CD14-positive monocyte (primary cell): ENCODE data around the gene DAPK2. TPM values are rescaled to one million over a fixed set of nuclear protein-coding genes. Genes with fewer than 3 reads are reported as not detected.

Experiments
- DNase-seq, 3 donors: peaks; one replicate each; pipeline ENCODE4 v3.0.0-alpha.2; 2011 to 2022
- H2AFZ ChIP-seq: 2 replicates; pipeline ENCODE4 v1.6.0; 2012; ENCODE audit warnings: mild to moderate bottlenecking, low read depth, low read length, inconsistent platforms; ENCODE audit not compliant: insufficient read depth, poor library complexity, severe bottlenecking
- H3K27ac ChIP-seq, 2 donors: 1 replicate in 1 of 2; 2 replicates in 1 of 2; pipeline ENCODE4 v1.5.1; 2012 to 2013; ENCODE audit warnings: low read length in 2 of 2, control low read depth in 1 of 2, inconsistent platforms in 1 of 2, low read depth in 1 of 2, mild to moderate bottlenecking in 1 of 2
- H3K27me3 ChIP-seq, 2 donors: one replicate each; pipeline versions ENCODE4 v1.6.0 to v1.6.1; 2011 to 2013; ENCODE audit warnings: low read length in 2 of 2; ENCODE audit not compliant: control insufficient read depth in 2 of 2, insufficient read depth in 2 of 2
- H3K36me3 ChIP-seq, 2 donors: replicated peaks in 1 of 2; 1 replicate in 1 of 2; 2 replicates in 1 of 2; pipeline versions ENCODE4 v1.5.1 to v1.6.1; 2012 to 2013; ENCODE audit warnings: low read length in 2 of 2, control low read depth in 1 of 2, inconsistent platforms in 1 of 2, mild to moderate bottlenecking in 1 of 2; ENCODE audit not compliant: insufficient read depth in 2 of 2, control insufficient read depth in 1 of 2
- H3K4me1 ChIP-seq, 2 donors: 1 replicate in 1 of 2; 2 replicates in 1 of 2; pipeline versions ENCODE4 v1.5.1 to v1.6.1; 2012 to 2013; ENCODE audit warnings: low read length in 2 of 2, control low read depth in 1 of 2, inconsistent platforms in 1 of 2, mild to moderate bottlenecking in 1 of 2, moderate library complexity in 1 of 2; ENCODE audit not compliant: insufficient read depth in 2 of 2, control insufficient read depth in 1 of 2
- H3K4me2 ChIP-seq: replicated peaks from 2 replicates; pipeline ENCODE3; 2012; ENCODE audit warnings: low read length, moderate library complexity, mild to moderate bottlenecking; ENCODE audit not compliant: poor library complexity, severe bottlenecking; ENCODE audit errors: extremely low read depth
- H3K4me3 ChIP-seq, 3 experiments: fragments of 200-600 bp in 1 of 3; sonication (generic) in 1 of 3; replicated peaks in 1 of 3; 1 replicate in 2 of 3; 2 replicates in 1 of 3; pipeline ENCODE4 v1.5.1; 2011 to 2013; ENCODE audit warnings: low read length in 3 of 3, mild to moderate bottlenecking in 3 of 3, control low read depth in 2 of 3, low read depth in 2 of 3, inconsistent platforms in 1 of 3, moderate library complexity in 1 of 3
- H3K79me2 ChIP-seq: 2 replicates; pipeline ENCODE4 v1.6.0; 2012; ENCODE audit warnings: mild to moderate bottlenecking, control low read depth, inconsistent platforms, low read length, moderate library complexity; ENCODE audit not compliant: insufficient read depth
- H3K9ac ChIP-seq: 2 replicates; pipeline ENCODE4 v1.6.0; 2017; ENCODE audit warnings: low read length, mild to moderate bottlenecking; ENCODE audit not compliant: insufficient read depth, poor library complexity, severe bottlenecking
- H3K9me3 ChIP-seq, 2 donors: replicated peaks in 1 of 2; 1 replicate in 1 of 2; 2 replicates in 1 of 2; pipeline versions ENCODE4 v1.5.1 to v1.6.1; 2012 to 2013; ENCODE audit warnings: low read length in 2 of 2, control low read depth in 1 of 2; ENCODE audit not compliant: control insufficient read depth in 1 of 2, insufficient read depth in 1 of 2
- H4K20me1 ChIP-seq: 2 replicates; pipeline ENCODE4 v1.6.0; 2012; ENCODE audit warnings: mild to moderate bottlenecking, low read length, control low read depth, moderate library complexity; ENCODE audit not compliant: insufficient read depth
- H3K27ac Mint-ChIP-seq, 7 donors: one replicate each; pipeline ENCODE4 v1.8.0; 2020; ENCODE audit warnings: mild to moderate bottlenecking in 7 of 7, mixed read lengths in 7 of 7, moderate library complexity in 6 of 7, inconsistent platforms in 2 of 7
- H3K27me3 Mint-ChIP-seq, 3 donors: one replicate each; pipeline ENCODE4 v1.8.0; 2021 to 2022; ENCODE audit warnings: low read depth in 3 of 3, mild to moderate bottlenecking in 3 of 3, mixed read lengths in 3 of 3, moderate library complexity in 3 of 3, inconsistent platforms in 1 of 3
- H3K36me3 Mint-ChIP-seq, 2 donors: one replicate each; pipeline ENCODE4 v1.8.0; 2020; ENCODE audit warnings: mixed read lengths in 2 of 2, inconsistent platforms in 1 of 2, mild to moderate bottlenecking in 1 of 2
- H3K4me1 Mint-ChIP-seq: one replicate; pipeline ENCODE4 v1.8.0; 2020; ENCODE audit warnings: mild to moderate bottlenecking, mixed read lengths
- H3K4me3 Mint-ChIP-seq, 2 donors: one replicate each; pipeline ENCODE4 v1.8.0; 2020; ENCODE audit warnings: mild to moderate bottlenecking in 2 of 2, mixed read lengths in 2 of 2, moderate library complexity in 1 of 2
- H3K9me3 Mint-ChIP-seq, 7 donors: one replicate each; pipeline ENCODE4 v1.8.0; 2020 to 2022; ENCODE audit warnings: mixed read lengths in 7 of 7, mild to moderate bottlenecking in 6 of 7, moderate library complexity in 6 of 7, inconsistent platforms in 2 of 7
- WGBS: methylation state at CpG from one replicate; pipeline ENCODE4 v1.1.5; 2013; ENCODE audit warnings: missing lambda C conversion rate; ENCODE audit not compliant: insufficient coverage; 5-methylcytosine and 5-hydroxymethylcytosine counted together
- intact Hi-C, 2 donors: fragments of 100-400 bp; cut with micrococcal nuclease; formaldehyde crosslinking; loops; one replicate each; pipeline versions ENCODE4 v1.15.0 to v1.15.1; 2023
- polyA plus RNA-seq, 3 donors: library from polyadenylated mRNA; depleted of rRNA in 1 of 3; unstranded in 2 of 3; stranded (reverse) in 1 of 3; fragments of 300-500 nt in 2 of 3; fragments of >200 nt in 1 of 3; fragmentation: Illumina TruSeq in 2 of 3; gene quantifications; 1 replicate in 2 of 3; 2 replicates in 1 of 3; pipeline ENCODE4 v1.2.3, GENCODE V29; 2012 to 2021
- TF ChIP-seq, protein P1 (sequence below): fragments of 200-600 bp; IDR thresholded peaks from one replicate; pipeline ENCODE4 v1.8.0; 2022; ENCODE audit warnings: antibody characterized with exemption, mild to moderate bottlenecking

The DAPK2 gene
- polyA plus RNA-seq, 3 donors = 0.59 to 4.1 (median 2.1) TPM

DNA sequence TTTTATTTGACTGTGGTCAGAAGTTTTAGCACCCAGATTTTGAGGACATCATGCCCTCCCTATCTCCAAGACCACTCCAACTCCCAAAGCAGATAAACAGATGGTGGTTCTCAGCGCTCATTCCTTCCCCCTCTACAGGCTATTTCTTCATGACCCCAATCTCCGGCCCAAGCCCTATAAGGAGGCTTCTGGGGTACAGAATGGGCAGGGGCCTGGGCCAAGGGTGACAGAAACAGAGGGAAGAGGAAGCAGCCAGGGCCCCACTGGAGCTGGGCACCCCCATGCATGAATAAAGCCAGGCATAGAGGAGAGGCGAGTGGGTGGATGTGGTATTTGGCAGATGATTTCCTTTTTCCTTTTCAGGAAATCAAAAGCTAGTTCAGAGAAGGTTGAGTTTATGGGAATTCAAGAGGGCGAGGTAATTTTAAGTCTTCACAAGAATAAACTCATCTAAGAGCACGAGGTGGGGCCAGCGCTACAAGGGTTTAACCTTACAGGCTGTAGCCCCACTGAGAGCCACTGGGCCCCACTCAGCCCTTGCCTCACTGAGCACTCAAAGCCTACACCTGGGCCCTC is 107.7 kb downstream of the DAPK2 start:
- no peaks in the 10 kb centered on the region for H3K36me3 Mint-ChIP-seq
- peaks cover 0 to 2% (median 0%) of the 10 kb centered on the region in 7 donors for H3K9me3 Mint-ChIP-seq
- no peak for DNase-seq
- H3K4me1 Mint-ChIP-seq = peaks cover 20% of the 10 kb centered on the region
- no peaks in the 10 kb centered on the region for H4K20me1 ChIP-seq
- H3K9ac ChIP-seq = no peak overlapping the region
- H3K27ac Mint-ChIP-seq = peak overlapping the region in 2 of 7 donors; percentile 6 to 9
- peaks cover 0 to 4% (median 1%) of the 10 kb centered on the region in 3 donors for H3K27me3 Mint-ChIP-seq
- no peak overlapping the region for H3K4me3 ChIP-seq
- no peak overlapping the region for H2AFZ ChIP-seq
- H3K27ac ChIP-seq = no peak overlapping the region
- intact Hi-C loops = no loop called here
- H3K36me3 ChIP-seq = no peaks in the 10 kb centered on the region
- no peaks in the 10 kb centered on the region for H3K9me3 ChIP-seq
- no peak overlapping the region for H3K4me3 Mint-ChIP-seq
- peaks cover 17 to 18% of the 10 kb centered on the region in 2 donors for H3K4me1 ChIP-seq
- TF ChIP-seq, protein P1, sequence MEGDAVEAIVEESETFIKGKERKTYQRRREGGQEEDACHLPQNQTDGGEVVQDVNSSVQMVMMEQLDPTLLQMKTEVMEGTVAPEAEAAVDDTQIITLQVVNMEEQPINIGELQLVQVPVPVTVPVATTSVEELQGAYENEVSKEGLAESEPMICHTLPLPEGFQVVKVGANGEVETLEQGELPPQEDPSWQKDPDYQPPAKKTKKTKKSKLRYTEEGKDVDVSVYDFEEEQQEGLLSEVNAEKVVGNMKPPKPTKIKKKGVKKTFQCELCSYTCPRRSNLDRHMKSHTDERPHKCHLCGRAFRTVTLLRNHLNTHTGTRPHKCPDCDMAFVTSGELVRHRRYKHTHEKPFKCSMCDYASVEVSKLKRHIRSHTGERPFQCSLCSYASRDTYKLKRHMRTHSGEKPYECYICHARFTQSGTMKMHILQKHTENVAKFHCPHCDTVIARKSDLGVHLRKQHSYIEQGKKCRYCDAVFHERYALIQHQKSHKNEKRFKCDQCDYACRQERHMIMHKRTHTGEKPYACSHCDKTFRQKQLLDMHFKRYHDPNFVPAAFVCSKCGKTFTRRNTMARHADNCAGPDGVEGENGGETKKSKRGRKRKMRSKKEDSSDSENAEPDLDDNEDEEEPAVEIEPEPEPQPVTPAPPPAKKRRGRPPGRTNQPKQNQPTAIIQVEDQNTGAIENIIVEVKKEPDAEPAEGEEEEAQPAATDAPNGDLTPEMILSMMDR = no peak
- H3K27me3 ChIP-seq = no peaks in the 10 kb centered on the region
- no peak overlapping the region for H3K4me2 ChIP-seq
- H3K79me2 ChIP-seq = no peaks in the 10 kb centered on the region
- WGBS = 34% methylated on average over 3 of the region's 6 CpGs

DNA sequence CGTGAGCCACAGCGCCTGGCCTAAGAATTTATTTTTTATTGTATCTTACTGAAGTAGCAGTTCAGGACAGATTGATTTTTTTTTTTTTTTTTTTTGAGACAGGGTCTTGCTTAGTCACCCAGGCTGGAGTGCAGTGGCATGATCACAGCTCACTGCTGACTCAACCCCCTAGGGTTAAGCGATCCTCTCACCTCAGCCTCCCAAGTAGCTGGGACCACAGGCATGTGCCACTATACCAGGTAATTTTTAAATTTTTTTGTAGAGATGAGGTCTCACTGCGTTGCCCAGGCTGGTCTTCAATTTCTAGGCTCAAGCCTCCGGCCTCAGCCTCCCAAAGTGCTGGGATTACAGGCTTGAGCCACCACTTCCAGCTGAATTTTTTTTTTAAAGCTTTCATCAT is 112.8 kb downstream of the DAPK2 start:
- H2AFZ ChIP-seq = no peak overlapping the region
- H3K4me2 ChIP-seq = no peak overlapping the region
- H3K27me3 Mint-ChIP-seq = peaks cover 1 to 2% (median 1%) of the 10 kb centered on the region in 3 donors
- H3K36me3 Mint-ChIP-seq = no peaks in the 10 kb centered on the region
- H3K9ac ChIP-seq = no peak overlapping the region
- H3K27ac Mint-ChIP-seq = no peak overlapping the region
- TF ChIP-seq, protein P1 = no peak
- no peak overlapping the region for H3K4me3 ChIP-seq
- no peaks in the 10 kb centered on the region for H3K27me3 ChIP-seq
- H3K4me3 Mint-ChIP-seq = no peak overlapping the region
- H3K36me3 ChIP-seq = no peaks in the 10 kb centered on the region
- 100% methylated on average over 1 of the region's 5 CpGs for WGBS
- no peak overlapping the region for H3K27ac ChIP-seq
- H3K4me1 Mint-ChIP-seq = peaks cover 7% of the 10 kb centered on the region
- no peaks in the 10 kb centered on the region for H3K9me3 ChIP-seq
- H4K20me1 ChIP-seq = no peaks in the 10 kb centered on the region
- H3K79me2 ChIP-seq = no peaks in the 10 kb centered on the region
- peaks cover 1 to 6% of the 10 kb centered on the region in 2 donors for H3K4me1 ChIP-seq
- DNase-seq = no peak
- intact Hi-C loops = no loop called here
- peaks cover 0 to 5% (median 0%) of the 10 kb centered on the region in 7 donors for H3K9me3 Mint-ChIP-seq
